Suprapubic skin (tissue), 4 donors: ENCODE data around the gene SNX6.

Source experiments
- CTCF ChIP-seq, 2 donors: fragments of 200-600 bp in 1 of 2; fragments of 450-650 bp in 1 of 2; sonication (generic) in 1 of 2; IDR thresholded peaks; one replicate each; pipeline ENCODE4 v1.5.1; 2016 to 2019; ENCODE audit warnings: antibody characterized with exemption in 2 of 2, mild to moderate bottlenecking in 1 of 2, moderate library complexity in 1 of 2
- POLR2A ChIP-seq, 2 donors: fragments of 450-650 bp; IDR thresholded peaks; one replicate each; pipeline ENCODE4 v1.6.1; 2017; ENCODE audit warnings: antibody characterized with exemption in 2 of 2, mild to moderate bottlenecking in 2 of 2, moderate library complexity in 2 of 2
- POLR2AphosphoS5 ChIP-seq, 3 donors: sonication (generic); formaldehyde crosslinking; IDR thresholded peaks; one replicate each; pipeline ENCODE4 v1.6.1; 2017; ENCODE audit warnings: antibody characterized with exemption in 3 of 3

GRCh38 chr14:34596891-34597290 is 33.1 kb downstream of the SNX6 start:
- TF ChIP-seq CTCF (IDR thresholded peaks at IDR 0.05) (no peak), POLR2AphosphoS5 (IDR thresholded peaks at IDR 0.05) (no peak), POLR2A (IDR thresholded peaks at IDR 0.05) (no peak)
